Retinal pigment epithelial cell (primary cell): Measurements from ENCODE around the gene MYRIP.
"Not testable (repeated sequence)": the region's sequence is repeated elsewhere in the genome, so short reads cannot be mapped to it uniquely, and the experiment has no call there.

Experiments
- DNase-seq: peaks from one replicate; pipeline ENCODE4 v3.0.0-alpha.2; 2010; ENCODE audit warnings: low read depth
- H3K4me3 ChIP-seq: 2 replicates; pipeline ENCODE4 v1.5.1; 2011; ENCODE audit warnings: mild to moderate bottlenecking, low read length, control low read depth, moderate library complexity
- TF ChIP-seq, protein P1 (sequence below): conservative IDR thresholded peaks from 2 replicates; pipeline ENCODE4 v1.5.1; 2011; ENCODE audit warnings: low read depth, low read length, control low read depth, inconsistent platforms

MYRIP gene

DNA sequence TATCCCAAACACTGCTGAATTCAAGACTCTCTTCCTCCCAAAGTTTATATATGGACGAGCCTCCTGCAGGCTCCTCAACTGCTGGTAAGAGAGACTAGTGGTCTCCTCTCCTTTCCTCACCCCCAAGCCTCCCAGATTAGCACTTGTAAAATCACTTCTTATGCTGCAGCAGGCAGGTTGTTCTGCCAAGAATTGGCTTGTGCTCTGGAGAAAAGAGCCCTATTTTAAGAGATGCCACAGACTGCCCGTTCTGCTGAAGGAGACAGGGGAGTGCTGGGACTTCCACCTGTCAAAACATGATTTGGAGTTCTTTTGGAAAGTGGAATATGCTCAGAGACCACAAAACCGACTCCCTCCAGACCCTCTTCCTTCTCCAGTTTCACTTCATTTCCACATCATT, 269.2 kb downstream of the MYRIP start:
- TF ChIP-seq, protein P1, sequence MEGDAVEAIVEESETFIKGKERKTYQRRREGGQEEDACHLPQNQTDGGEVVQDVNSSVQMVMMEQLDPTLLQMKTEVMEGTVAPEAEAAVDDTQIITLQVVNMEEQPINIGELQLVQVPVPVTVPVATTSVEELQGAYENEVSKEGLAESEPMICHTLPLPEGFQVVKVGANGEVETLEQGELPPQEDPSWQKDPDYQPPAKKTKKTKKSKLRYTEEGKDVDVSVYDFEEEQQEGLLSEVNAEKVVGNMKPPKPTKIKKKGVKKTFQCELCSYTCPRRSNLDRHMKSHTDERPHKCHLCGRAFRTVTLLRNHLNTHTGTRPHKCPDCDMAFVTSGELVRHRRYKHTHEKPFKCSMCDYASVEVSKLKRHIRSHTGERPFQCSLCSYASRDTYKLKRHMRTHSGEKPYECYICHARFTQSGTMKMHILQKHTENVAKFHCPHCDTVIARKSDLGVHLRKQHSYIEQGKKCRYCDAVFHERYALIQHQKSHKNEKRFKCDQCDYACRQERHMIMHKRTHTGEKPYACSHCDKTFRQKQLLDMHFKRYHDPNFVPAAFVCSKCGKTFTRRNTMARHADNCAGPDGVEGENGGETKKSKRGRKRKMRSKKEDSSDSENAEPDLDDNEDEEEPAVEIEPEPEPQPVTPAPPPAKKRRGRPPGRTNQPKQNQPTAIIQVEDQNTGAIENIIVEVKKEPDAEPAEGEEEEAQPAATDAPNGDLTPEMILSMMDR = no peak
- no peak overlapping the region for H3K4me3 ChIP-seq
- no peak for DNase-seq

DNA sequence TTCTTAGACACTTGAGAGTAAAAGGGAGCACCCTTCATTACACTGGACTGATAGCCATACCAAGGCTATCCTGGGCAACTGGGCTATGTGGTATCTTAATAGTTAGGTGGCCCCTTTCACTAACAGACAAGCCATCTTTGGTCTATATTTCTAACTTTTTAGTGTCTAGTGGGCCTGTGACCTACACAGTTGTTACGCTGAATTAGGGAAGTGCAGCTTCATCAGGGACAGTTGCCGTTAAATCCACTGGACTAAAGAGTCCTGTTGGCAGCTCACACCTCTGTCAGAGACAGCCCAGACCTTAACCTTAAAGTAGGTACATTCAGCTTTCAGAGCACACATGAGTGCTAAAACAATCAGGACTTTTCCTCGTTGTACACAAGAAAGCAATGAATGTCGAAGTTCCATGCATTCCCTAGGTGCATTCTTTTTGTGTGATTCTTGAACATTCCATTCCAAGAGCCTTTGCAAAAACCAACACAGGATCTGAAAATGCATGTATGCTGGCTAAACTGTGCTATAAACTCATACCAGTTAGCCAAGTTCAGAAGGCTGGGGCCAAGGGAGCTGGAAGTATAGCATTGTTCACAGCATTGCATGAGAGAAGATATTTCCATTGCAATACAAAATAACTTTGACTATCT, 269.9 kb downstream of the MYRIP start:
- no peak overlapping the region for H3K4me3 ChIP-seq
- TF ChIP-seq, protein P1 = no peak
- DNase-seq = peak; percentile 53

DNA sequence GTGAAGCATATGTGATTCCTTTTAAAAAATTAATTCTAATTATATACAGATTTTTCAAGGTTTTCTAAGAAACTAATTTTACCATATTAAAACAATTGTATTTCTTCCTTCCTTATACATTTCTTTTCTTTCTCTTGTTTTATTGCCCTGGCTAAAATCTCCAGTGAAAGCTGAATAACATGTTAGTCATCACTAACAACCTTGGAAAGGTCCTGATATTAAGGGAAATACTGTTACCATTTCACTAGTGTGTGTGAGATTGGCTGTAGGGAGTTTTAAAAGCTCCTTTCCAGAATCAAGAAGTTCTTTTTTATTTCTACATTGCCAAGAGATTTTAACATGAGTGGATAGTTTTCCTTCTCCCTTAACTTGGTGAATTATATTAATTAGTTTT, 270.4 kb downstream of the MYRIP start:
- TF ChIP-seq, protein P1 = no peak
- no peak overlapping the region for H3K4me3 ChIP-seq
- no peak for DNase-seq

DNA sequence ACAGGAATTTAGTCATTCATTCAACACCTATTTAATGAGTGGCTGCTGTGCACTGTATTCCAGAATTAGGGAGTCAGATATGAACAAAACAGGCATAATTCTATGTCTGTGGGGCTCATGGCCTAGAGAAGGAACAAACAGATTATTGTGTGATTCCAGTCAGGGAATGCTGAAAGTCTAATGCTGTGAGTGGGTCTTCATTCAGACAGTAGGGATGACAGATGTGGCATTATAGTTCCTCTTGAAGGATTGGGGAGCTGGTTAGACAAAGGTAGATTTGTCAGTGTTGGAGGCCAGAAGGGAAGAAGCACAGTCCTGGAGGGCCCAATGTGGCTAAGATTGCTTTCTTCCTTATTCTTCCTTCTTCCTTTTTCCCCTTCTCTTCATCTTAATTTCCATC, 273.7 kb downstream of the MYRIP start:
- no peak for DNase-seq
- TF ChIP-seq, protein P1 = no peak
- no peak overlapping the region for H3K4me3 ChIP-seq

DNA sequence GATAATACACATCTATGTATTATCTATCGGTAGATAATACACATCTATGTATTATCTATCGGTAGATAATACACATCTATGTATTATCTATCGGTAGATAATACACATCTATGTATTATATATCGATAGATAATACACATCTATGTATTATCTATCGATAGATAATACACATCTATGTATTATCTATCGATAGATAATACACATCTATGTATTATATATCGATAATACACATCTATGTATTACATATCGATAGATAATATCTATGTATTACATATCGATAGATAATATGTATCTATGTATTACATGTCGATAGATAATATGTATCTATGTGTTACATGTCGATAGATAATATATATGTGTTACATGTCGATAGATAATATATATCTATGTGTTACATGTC, 275.0 kb downstream of the MYRIP start:
- not testable (repeated sequence) for H3K4me3 ChIP-seq

DNA sequence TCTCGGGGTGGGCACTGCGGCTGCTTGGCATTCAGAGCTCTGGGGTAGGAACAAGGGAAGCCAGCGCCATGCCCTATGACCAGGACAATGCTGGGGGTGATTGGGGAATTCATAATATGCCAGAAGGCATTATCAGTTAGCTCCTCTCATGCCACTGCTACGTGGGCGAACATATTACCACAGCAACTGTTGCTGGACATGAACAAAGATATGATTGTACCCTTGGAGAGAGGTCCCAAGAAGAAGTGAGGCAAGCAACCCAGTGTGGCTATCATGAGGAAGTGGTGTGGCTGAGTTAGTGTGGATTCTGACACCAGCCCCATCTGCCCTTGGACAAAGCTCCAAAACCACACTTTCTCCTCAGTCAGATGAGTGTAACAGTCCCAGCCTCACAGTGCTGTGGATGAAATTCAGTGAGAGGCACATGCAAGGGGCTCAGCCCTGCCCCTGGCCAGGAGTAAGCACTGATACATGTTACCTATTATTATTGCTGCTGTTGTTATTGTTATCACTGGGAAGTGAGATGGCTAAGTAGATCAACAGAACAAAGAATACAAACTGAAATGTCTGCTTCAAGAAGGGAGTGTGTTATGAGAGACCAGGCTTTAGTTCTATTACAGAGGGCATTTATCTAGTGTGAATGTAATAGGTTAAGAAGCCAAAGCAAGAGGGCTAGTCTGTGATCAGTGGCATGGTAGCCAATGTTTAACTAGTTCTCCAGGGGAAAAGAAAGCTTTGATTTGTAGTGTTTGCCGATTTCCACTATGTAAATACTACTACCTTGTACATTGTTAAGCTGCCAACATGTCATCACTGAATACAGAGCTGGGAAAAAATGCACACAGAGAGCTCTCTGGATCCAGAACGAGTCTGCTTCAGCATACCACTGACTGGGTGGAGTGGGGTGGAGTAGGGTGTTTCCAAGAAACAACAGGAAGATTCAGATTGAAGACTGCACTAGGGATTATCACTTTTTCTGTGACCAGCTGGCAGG, 277.8 kb downstream of the MYRIP start:
- no peak for DNase-seq
- TF ChIP-seq, protein P1 = no peak
- no peak overlapping the region for H3K4me3 ChIP-seq

More for the DNA sequence above, 275.0 kb downstream of the MYRIP start:
- not testable (repeated sequence) for DNase-seq

DNA sequence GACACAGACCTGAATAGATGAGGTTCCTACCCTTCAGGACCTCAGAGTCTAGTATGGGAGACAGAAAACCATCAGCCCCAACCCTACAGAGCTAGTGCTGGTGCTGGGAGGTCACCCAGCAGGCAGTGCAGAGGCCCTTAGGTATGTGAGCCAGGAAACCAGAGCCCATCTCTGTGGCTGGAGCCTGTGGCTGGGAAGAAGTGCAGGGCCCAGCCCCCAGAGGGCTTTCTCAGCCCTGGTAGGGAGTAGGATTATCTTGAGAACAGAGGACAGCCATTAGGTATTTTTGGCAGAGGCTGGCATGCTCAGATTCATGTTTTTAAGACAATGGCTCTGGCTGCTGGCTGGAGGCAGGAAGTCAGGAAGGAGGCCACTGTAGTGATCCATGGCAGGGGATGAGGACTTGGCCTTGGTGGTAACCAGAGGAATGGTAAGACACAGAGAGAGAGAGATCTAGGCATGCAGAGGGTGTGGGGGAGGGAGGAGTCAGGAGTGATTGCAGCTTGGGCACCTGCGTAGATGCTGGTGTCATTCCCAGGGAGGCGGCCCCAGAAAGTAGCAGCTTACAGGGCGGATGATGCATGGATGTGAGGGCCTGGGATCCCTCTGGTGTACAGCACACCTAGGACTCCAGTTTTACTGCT, 279.2 kb downstream of the MYRIP start:
- no peak overlapping the region for H3K4me3 ChIP-seq
- TF ChIP-seq, protein P1 = no peak
- DNase-seq = no peak
